Activated T-cell treated with anti-CD3 and anti-CD28 coated beads for 1 hour (primary cell): ENCODE measurements around the gene DESI1.
A peak's percentile ranks its signal among the peaks of the same experiment; 100 is the strongest.
"Not testable (repeated sequence)": the region's sequence is repeated elsewhere in the genome, so short reads cannot be mapped to it uniquely, and the experiment has no call there.

Source experiments
- DNase-seq: peaks from one replicate; pipeline ENCODE4 v3.0.0-alpha.2; 2020; ENCODE audit warnings: low read depth

DESI1 gene

DNA sequence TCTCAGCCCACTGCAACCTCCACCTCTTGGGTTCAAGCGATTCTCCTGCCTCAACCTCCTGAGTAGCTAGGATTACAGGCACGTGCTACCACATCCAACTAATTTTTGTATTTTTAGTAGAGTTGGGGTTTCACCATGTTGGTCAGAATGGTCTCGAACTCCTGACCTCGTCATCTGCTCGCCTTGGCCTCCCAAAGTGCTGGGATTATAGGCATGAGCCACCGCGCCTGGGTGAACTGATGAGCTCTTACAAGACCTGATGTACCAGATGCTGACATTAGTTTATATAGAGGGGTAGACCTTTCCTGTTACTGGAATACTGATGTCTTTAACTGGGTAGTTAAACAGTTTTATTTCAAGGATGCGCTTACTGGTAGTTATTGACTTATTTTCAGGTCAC, 13.8 kb upstream of the DESI1 start:
- not testable (repeated sequence) for DNase-seq

GRCh38 chr22:41631615-41632014, 10.8 kb upstream of the DESI1 start:
- DNase-seq: not testable (repeated sequence)

DNA sequence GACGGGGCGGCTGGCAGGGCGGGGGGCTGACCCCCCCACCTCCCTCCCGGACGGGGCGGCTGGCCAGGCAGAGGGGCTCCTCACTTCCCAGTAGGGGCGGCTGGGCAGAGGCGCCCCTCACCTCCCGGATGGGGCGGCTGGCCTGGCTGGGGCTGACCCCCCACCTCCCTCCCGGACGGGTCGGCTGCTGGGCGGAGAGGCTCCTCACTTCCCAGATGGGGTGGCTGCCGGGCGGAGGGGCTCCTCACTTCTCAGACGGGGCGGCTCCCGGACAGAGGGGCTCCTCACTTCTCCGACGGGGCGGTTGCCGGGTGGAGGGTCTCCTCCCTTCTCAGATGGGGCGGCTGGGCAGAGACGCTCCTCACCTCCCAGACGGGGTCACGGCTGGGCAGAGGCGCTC, 10.3 kb upstream of the DESI1 start:
- DNase-seq: not testable (repeated sequence)

DNA sequence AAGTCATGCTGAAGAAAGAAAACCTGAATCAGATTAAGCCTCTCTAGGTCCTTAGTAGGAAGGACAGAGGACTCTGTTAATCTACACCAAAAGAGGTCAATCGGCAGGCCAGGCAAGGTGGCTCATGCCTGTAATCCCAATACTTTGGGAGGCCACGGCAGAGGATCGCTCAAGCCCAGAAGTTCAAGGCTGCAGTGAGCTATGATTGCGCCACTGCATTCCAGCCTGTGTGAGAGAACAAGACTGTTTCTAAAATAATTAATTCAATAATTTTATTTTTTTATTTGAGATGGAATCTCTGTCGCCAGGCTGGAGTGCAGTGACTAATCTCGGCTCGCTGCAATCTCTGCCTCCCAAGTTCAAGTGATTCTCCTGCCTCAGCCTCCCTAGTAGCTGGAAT, 4.7 kb upstream of the DESI1 start:
- no peak for DNase-seq

DNA sequence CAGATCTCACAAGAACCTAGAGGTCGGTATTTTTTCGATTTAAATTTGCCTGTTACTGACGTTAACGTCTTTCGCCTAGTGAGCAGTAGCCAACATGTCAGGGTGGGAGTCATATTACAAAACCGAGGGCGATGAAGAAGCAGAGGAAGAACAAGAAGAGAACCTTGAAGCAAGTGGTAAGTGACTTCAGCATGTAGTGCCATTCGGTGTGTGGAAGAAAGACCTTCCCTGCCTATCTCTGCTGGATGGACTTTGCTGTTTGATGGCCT, 1.0 kb upstream of the DESI1 start:
- DNase-seq: no peak

- peak; percentile 100 for DNase-seq
Measured at GRCh38 chr22:41621099-41621910, 462 bp upstream of the DESI1 start, which contains the start of gene XRCC6. TSS of gene XRCC6 (plus strand) at chr22:41621295. CDS start at chr22:41622005, 710 bp downstream.

DNA sequence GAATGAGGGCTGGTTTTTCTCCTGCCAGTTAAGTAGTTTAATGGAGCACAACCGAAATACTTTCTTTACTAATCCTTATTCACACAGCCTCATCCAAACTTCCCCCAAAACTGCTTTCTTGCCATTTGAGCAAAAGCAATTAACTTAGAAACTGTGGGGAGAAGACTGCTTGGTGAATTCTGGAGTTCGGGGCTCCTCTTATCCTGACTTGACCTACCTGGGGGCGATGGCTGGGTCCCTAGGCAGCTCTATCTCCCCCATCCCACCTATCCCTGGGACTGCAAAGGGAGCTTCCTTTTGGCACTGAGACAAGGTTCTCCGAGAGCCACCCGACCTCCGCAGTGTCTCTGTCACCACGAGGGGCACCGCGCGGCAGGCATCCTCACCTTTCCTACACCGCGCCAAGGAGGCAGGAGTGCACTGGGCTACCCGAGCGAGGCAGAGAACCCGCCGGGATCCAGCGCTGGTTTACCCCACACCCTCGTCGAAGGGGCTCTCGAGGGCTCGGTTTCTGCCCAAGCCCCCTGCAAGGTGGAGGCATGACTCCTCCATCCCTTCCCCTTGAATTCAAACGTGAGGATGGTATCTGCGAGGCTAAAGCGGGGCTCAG, 759 bp downstream of the DESI1 start:
- peak; percentile 25 for DNase-seq

GRCh38 chr22:41613456-41613855, 7.4 kb downstream of the DESI1 start:
- no peak for DNase-seq

DNA sequence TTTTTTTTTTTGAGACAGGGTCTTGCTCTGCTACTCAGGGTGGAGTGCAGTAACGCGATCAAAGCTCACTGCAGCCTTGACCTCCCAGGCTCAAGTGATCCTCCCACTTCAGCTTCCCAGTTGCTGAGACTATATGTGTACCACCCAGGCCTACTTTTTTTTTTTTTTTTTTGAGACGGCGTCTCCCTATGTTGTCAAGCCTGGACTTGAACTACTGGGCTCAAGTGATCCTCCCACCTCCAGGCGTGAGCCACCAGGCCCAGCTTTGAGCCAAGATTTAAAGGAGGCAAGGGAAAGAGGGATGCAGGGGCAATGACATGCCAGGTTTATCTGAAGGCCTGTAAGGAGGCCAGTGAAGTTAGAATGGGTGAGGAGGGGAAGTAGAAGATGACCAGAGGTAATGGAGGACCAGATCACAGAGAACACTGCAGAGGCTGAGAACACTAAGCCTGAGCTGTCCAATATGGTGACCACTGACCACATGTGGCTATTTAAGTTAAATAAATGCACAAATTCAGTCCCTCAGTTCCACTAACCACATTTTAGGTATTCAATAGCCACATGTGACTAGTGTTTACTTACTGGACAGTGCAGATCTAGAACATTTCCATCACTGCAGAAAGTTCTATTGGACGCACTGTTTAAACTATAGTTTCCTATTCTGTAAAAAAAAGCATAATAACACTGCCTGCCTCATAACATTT, 8.1 kb downstream of the DESI1 start:
- DNase-seq: no peak

GRCh38 chr22:41608386-41608785, 12.5 kb downstream of the DESI1 start:
- no peak for DNase-seq

DNA sequence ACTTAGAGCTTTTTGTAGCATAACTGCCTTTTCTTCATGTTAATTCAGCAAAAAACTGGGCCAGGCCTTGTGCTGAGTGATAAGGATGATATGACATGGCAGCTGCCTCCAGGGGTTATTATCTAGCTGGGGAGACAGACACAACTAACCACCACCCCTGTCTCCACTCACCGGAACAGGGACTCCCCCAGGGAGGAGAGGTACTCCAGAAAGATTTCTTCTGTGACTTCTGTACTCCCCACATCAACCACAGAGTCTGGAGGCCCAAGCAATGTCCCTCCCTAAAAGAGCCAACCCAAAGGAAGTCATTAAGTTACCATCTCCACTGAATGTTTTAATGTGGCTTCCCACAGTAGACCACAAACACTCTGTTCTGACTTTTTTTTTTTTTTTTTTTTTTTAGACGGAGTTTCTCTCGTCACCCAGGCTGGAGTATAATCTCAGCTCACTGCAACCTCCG, 16.9 kb downstream of the DESI1 start:
- peak; percentile 6 for DNase-seq

DNA sequence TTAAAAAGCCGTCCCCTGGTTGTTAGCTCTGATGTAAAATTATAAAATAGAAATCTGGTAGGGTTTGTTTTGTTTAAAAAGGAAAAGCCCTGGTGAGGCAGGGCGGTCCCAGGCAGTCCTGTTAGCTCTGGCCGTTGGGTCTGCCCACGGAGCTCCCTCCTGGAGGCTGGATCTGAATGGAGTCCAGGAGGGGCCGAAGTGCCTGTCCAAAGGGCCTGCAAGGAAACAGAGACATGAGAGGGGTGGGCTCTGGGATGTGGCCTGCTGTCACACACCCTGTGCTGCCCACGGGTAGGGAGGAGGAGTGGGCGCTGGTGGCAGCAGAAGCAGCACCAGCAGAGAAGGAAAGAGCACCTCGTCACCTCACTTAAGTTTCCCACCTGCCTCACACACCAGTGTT, 19.9 kb downstream of the DESI1 start:
- DNase-seq: no peak

- no peak for DNase-seq
Measured at GRCh38 chr22:41598891-41599635, 21.8 kb downstream of the DESI1 start.

DNA sequence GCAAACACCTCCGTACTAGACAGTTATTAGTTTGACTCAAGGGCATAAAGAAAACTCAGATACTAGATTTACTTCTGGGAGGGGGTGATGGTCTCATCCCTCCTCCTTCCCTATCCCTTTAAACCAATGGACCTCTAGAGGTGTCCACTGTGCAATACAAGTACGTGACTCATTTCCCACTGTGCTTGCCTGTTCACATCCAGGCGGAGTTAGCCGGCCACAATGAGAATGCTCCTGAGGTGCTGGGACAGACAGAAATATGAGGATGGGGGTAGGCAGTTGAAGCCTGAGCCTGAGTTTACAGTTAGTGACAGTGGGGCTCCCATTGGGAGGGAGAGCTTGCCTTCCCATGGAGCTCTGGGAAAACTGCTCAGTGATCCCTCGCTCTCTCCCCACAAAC, 22.8 kb downstream of the DESI1 start:
- DNase-seq: no peak

- no peak for DNase-seq
Measured at GRCh38 chr22:41597635-41597953, 23.2 kb downstream of the DESI1 start.

DNA sequence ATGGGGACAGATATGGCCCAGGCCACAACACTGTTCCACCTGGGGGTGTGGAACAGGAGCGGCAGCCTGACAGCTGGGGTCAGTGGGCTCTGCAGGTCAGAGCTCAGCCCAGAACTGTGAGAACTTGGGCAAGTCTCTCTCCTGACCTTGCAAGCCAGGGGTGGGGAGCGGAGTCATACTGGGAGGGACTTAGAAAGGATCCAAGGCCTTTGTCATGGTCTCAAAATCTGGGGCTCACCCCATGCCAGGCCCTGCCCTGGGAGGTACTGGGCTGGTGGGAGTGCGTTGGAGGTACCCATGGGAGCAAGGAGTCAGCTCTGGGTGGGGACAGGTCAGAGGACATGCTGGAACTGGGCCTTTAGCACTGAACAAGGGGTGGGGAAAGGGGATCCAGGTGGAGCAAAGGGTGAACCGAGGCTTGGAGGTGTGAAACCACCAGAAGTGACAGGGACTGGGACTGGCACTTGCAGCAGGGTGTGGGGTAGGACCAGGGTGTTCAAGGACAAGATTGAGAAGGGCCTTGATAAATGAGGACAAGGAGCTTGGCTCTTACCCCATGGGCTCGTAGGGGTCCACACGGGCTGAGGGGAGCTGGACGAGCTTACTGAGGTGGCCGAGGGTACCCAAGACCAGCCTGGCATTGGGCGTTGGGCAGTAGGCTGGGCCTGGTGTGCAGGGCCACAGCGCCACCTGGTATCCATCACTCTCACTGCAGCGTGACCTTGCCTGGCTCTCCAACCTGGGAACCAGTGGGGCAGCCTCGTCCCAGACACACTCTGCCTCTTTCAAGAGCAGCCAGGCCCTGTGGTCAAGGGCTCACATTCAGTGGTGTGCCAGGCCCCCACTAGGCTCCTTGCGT, 23.8 kb downstream of the DESI1 start:
- peak; percentile 12 for DNase-seq

DNA sequence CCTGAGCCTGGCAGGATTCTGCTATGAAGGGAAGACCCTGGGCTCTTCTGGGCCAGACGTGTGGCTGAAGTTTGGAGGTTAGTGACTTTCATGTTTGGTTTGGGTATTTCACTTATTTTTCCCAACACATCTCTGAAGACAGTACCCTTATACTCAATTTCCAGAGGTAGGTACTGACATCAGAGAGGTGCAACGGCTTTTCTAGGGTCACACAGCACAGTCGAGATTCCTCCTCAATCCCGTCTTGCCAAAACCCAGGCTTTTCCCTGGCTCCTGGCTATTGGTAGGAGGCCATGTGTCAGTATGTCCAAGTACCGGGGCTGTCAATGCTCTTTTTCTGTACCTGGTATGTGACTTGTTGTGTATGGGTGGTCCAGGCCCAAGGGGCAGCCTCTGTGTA, 25.1 kb downstream of the DESI1 start:
- no peak for DNase-seq

DNA sequence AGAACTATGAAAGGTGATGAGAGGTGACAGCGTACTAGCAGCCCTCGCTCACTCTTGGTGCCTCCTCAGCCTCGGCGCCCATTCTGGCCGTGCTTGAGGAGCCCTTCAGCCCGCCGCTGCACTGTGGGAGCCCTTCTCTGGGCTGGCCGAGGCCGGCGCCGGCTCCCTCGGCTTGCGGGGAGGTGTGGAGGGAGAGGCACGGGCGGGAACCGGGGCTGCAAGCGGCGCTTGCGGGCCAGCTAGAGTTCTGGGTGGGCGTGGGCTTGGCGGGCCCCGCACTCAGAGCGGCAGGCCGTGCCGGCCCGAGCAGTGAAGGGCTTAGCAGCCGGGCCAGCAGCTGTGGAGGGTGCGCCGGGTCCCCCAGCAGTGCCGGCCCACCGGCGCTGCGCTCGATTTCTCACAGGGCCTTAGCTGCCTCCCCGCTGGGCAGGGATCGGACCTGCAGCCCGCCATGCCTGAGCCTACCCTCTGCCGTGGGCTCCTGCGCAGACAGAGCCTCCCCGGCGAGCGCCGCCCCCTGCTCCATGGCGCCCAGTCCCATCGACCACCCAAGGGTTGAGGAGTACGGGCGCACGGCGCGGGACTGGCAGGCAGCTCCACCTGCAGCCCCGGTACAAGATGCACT, 27.4 kb downstream of the DESI1 start:
- not testable (repeated sequence) for DNase-seq

GRCh38 chr22:41589391-41590241, 31.2 kb downstream of the DESI1 start, which contains the start of gene PMM1:
TSS of gene PMM1 (minus strand) at chr22:41589840. CDS start at chr22:41589805, 35 bp downstream.
- DNase-seq: peak; percentile 100

- no peak for DNase-seq
Measured at GRCh38 chr22:41587347-41587723, 33.5 kb downstream of the DESI1 start.
